GM12865 (cell line): ENCODE results near the gene DYSF.

Experiments used
- DNase-seq: peaks from one replicate; pipeline ENCODE4 v3.0.0; 2010; ENCODE audit warnings: low read depth
- H3K4me3 ChIP-seq: 2 replicates; pipeline ENCODE4 v1.5.1; 2011; ENCODE audit warnings: mild to moderate bottlenecking, low read depth, low read length, control low read depth
- CTCF ChIP-seq: IDR thresholded peaks from 2 replicates; pipeline ENCODE4 v1.5.1; 2011; ENCODE audit warnings: low read length, control low read depth, low read depth, inconsistent platforms; ENCODE audit not compliant: insufficient read depth; ENCODE audit errors: missing control alignments

DYSF gene

DNA sequence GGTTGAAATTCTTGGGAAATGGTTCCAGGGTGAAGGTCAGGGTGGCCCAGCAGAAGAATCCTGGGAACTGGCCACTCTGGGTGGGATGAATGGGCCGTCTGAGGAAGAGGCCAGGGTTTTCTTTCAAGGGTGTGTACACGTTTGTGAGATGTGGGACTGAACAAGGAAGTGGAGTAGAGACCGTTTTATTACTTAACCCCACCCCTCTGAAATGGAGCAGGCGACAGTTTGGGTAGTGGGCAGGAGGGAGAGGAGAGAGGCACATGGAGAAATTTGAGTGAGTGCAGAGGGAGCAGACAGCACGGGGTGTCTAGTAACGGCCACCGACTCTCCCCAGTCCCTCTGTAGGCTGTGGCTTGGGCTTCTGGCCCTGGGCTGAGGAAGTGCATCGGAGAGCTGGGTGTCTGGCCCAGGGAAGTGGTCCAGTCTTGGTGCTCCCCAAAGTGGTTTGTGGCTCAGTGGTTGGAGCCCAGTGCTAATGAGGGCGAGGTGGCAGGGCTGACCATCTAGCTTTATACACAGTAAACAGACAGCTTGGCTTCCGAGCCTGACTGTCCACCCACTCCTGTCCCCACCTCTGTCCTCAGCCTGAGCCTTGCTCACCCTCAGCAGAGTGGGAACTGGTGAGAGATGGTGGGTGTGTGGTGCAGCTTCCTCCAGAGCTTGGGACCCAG is 135.3 kb downstream of the DYSF start:
- no peak for TF ChIP-seq CTCF
- no peak for DNase-seq
- H3K4me3 ChIP-seq, result no peak overlapping the region

- DNase-seq, result no peak
- H3K4me3 ChIP-seq, result no peak overlapping the region
- TF ChIP-seq CTCF, result no peak
These were observed 136.4 kb downstream of the DYSF start for GRCh38 chr2:71589763-71590162.

GRCh38 chr2:71591044-71591443 is 137.7 kb downstream of the DYSF start:
- no peak for TF ChIP-seq CTCF
- H3K4me3 ChIP-seq, result no peak overlapping the region
- no peak for DNase-seq

DNA sequence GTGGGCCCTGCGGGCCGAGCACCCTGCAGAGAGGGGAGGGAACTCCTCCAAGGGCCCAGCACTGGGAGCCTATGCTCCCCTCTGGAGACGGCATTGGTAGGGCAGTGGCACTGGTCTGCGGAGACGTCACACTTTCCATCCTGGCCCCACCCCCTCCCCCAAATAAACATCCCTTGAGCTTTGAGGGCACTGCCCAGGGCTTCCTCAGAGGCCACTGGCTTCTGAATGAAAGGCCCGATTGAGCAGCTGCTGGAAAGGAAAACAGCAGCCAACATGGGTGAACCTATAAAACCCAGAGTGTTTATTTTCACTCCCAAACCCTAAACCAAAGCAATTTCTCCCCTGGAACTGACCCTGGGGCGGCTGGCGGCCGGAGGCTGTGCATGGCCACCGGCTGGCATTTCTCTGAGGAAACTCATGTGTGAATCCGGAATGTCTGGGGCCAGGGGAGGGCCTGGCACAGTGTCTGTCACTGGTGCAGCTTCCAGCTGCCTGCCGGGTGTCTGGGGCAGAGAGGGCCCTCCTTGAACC is 138.9 kb downstream of the DYSF start:
- TF ChIP-seq CTCF, result no peak
- no peak overlapping the region for H3K4me3 ChIP-seq
- DNase-seq, result no peak

GRCh38 chr2:71595569-71595968 is 142.2 kb downstream of the DYSF start:
- DNase-seq, result no peak
- TF ChIP-seq CTCF, result no peak
- H3K4me3 ChIP-seq, result no peak overlapping the region

DNA sequence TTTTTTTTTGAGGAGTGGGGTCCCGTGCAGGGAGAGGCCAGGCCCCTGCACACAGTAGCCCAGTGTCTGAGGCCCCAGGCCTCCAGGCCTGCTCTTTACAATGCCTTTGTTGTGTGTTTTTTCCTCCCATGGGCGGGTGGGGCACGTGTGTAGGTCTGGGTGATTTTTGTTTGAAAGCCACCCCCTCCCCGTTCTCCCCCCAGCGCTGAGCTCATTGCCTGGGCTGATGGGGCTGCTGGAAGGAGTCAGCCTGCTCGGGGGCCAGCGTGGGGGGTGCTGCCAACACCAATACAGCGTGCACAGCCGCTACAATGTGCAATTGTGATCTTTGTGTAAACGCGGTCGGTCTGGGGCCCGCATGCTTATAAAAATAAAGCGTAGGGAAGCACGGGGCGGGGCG is 142.7 kb downstream of the DYSF start:
- TF ChIP-seq CTCF, result no peak

GRCh38 chr2:71597756-71598155 is 144.4 kb downstream of the DYSF start:
- TF ChIP-seq CTCF, result no peak
- H3K4me3 ChIP-seq, result no peak overlapping the region
- DNase-seq, result no peak

More for the DNA sequence above, 142.7 kb downstream of the DYSF start:
- no peak for DNase-seq
- no peak overlapping the region for H3K4me3 ChIP-seq
